Smooth muscle cell (in vitro differentiated cells): ENCODE results near the gene UGP2. TPM values are rescaled to one million over a fixed set of nuclear protein-coding genes. Genes with fewer than 3 reads are reported as not detected.
A peak's percentile ranks its signal among the peaks of the same experiment; 100 is the strongest.

Experiments used
- DNase-seq: peaks from one replicate; lab custom pipeline; 2025; ENCODE audit not compliant: unreplicated experiment; lab: John Stamatoyannopoulos, UW
- H2AFZ ChIP-seq: fragments of 200-600 bp; sonication (generic); 2 replicates; pipeline ENCODE4 v1.6.0; 2016; ENCODE audit warnings: antibody characterized with exemption, low read depth, mild to moderate bottlenecking
- H3F3A ChIP-seq: fragments of 200-600 bp; sonication (generic); 2 replicates; pipeline ENCODE4 v1.6.0; 2017; ENCODE audit warnings: antibody characterized with exemption, low read depth
- H3K27ac ChIP-seq: fragments of 200-600 bp; sonication (generic); 2 replicates; pipeline ENCODE4 v1.5.1; 2016; ENCODE audit warnings: low read depth, mild to moderate bottlenecking
- H3K27me3 ChIP-seq: fragments of 200-600 bp; sonication (generic); 2 replicates; pipeline ENCODE4 v1.6.1; 2016; ENCODE audit warnings: low read depth, mild to moderate bottlenecking
- H3K36me3 ChIP-seq: fragments of 200-600 bp; sonication (generic); 2 replicates; pipeline ENCODE4 v1.5.1; 2016; ENCODE audit warnings: low read depth
- H3K4me1 ChIP-seq: fragments of 200-600 bp; sonication (generic); 2 replicates; pipeline ENCODE4 v1.5.1; 2016; ENCODE audit warnings: low read depth
- H3K4me2 ChIP-seq: fragments of 200-600 bp; sonication (generic); 2 replicates; pipeline ENCODE4 v1.6.0; 2016; ENCODE audit warnings: mild to moderate bottlenecking
- H3K4me3 ChIP-seq: fragments of 200-600 bp; sonication (generic); 2 replicates; pipeline ENCODE4 v1.5.1; 2016; ENCODE audit warnings: mild to moderate bottlenecking
- H3K79me2 ChIP-seq: fragments of 200-600 bp; sonication (generic); 2 replicates; pipeline ENCODE4 v1.6.0; 2016; ENCODE audit warnings: low read depth, mild to moderate bottlenecking
- H3K9ac ChIP-seq: fragments of 200-600 bp; sonication (generic); 2 replicates; pipeline ENCODE4 v1.6.0; 2016; ENCODE audit warnings: low read depth
- H3K9me3 ChIP-seq: fragments of 200-600 bp; sonication (generic); replicated peaks from 2 replicates; pipeline ENCODE4 v1.5.1; 2016; ENCODE audit warnings: low read depth
- H4K20me1 ChIP-seq: fragments of 200-600 bp; sonication (generic); 2 replicates; pipeline ENCODE4 v1.6.0; 2016; ENCODE audit warnings: low read depth
- WGBS: methylation state at CpG from one replicate; pipeline ENCODE4 v1.1.7; 2016; ENCODE audit warnings: low lambda C conversion rate; 5-methylcytosine and 5-hydroxymethylcytosine counted together
- polyA plus RNA-seq: library from polyadenylated mRNA; unstranded; fragments of >200 nt; fragmentation: Nextera tagmentation; extraction: Ambion mirVana; gene quantifications from 2 replicates; pipeline ENCODE4 v1.2.1, GENCODE V29; 2016
- total RNA-seq: library from RNA; depleted of rRNA; stranded (reverse); fragments of >200 nt; gene quantifications from 2 replicates; pipeline ENCODE4 v1.2.3, GENCODE V29; 2014
- TF ChIP-seq, protein P1 (sequence below): fragments of 200-600 bp; sonication (generic); IDR thresholded peaks from 2 replicates; pipeline ENCODE4 v1.5.1; 2017; ENCODE audit warnings: borderline replicate concordance, mild to moderate bottlenecking, antibody characterized with exemption; ENCODE audit not compliant: insufficient read depth, poor library complexity, severe bottlenecking

UGP2 gene
- total and polyA plus RNA-seq, 2 experiments from 2014 or later: 171 to 238 TPM

DNA sequence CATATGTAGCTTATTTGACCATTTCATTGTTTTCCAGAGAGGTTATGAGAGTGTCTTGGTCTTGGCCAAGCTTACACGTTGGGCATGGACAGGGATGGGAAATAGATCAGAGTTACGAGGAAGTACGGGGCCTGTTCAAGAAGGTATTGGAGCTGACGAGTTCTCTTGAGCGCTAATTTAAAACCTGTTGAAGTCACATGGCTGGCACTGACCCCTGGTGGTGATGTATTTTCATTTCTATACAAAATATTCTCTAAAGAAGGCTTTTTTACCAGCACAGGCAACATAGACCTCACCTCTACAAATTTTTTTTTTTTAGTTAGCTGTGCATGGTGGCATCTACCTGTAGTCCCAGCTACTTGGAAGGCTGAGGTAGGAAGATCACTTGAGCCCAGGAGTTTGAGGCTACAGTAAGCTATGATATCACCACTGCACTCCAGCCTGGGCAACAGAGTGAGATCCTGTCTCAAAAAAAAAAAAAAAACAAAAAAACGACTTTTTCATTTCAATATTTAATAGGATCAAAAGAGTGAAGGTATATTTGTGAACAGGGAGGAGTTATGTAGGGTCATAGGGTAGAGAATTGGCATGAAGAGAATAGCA lies 19.6 kb downstream of the UGP2 start:
- no peak for DNase-seq
- 62% methylated on average over 6 of the region's 6 CpGs for WGBS

DNA sequence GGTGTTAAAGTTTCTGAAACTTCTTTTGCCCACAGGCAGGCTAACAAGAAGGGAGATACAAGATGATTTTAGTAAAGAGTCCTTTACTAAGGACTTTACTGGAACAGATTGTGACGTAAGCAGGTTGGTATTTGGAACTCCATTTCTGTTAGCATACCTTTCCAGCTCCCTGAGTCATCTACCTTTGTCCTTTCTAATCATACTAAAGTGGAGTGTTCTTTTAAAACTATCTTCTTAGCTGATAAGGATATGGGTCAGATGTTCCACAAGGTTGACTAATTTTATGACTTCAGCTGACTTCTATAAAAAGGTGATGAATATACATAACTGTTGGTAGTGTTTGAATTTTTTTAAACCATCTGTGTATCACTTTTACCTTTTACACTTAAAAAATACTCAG lies 21.1 kb downstream of the UGP2 start:
- Histone ChIP-seq H3K79me2 (peaks cover 77% of the 10 kb centered on the region), H3K27ac (peak overlapping the region; percentile 76), H3K4me2 (no peak overlapping the region), H3F3A (peaks cover 14% of the 10 kb centered on the region), H2AFZ (no peak overlapping the region), H3K9ac (peak overlapping the region; percentile 11), H3K4me1 (no peaks in the 10 kb centered on the region), H3K27me3 (no peaks in the 10 kb centered on the region), H4K20me1 (peaks cover 80% of the 10 kb centered on the region), H3K36me3 (peaks cover 40% of the 10 kb centered on the region), H3K9me3 (no peaks in the 10 kb centered on the region), H3K4me3 (no peak overlapping the region)
- no peak for DNase-seq
- TF ChIP-seq, protein P1, sequence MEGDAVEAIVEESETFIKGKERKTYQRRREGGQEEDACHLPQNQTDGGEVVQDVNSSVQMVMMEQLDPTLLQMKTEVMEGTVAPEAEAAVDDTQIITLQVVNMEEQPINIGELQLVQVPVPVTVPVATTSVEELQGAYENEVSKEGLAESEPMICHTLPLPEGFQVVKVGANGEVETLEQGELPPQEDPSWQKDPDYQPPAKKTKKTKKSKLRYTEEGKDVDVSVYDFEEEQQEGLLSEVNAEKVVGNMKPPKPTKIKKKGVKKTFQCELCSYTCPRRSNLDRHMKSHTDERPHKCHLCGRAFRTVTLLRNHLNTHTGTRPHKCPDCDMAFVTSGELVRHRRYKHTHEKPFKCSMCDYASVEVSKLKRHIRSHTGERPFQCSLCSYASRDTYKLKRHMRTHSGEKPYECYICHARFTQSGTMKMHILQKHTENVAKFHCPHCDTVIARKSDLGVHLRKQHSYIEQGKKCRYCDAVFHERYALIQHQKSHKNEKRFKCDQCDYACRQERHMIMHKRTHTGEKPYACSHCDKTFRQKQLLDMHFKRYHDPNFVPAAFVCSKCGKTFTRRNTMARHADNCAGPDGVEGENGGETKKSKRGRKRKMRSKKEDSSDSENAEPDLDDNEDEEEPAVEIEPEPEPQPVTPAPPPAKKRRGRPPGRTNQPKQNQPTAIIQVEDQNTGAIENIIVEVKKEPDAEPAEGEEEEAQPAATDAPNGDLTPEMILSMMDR: no peak
- 58% methylated on average over 1 of the region's 1 CpG for WGBS

More for the DNA sequence above, 19.6 kb downstream of the UGP2 start:
- H2AFZ ChIP-seq: no peak overlapping the region
- peaks cover 14% of the 10 kb centered on the region for H3F3A ChIP-seq
- no peak overlapping the region for H3K9ac ChIP-seq
- H3K9me3 ChIP-seq: no peaks in the 10 kb centered on the region
- peaks cover 41% of the 10 kb centered on the region for H3K36me3 ChIP-seq
- H3K4me3 ChIP-seq: no peak overlapping the region
- H3K4me1 ChIP-seq: no peaks in the 10 kb centered on the region
- H4K20me1 ChIP-seq: peaks cover 79% of the 10 kb centered on the region
- no peaks in the 10 kb centered on the region for H3K27me3 ChIP-seq
- peaks cover 78% of the 10 kb centered on the region for H3K79me2 ChIP-seq
- H3K27ac ChIP-seq: no peak overlapping the region
- H3K4me2 ChIP-seq: no peak overlapping the region
- TF ChIP-seq, protein P1: peak; percentile 60

- H3K4me3 ChIP-seq: no peak overlapping the region
- peaks cover 14% of the 10 kb centered on the region for H3F3A ChIP-seq
- no peaks in the 10 kb centered on the region for H3K4me1 ChIP-seq
- H2AFZ ChIP-seq: no peak overlapping the region
- WGBS: 100% methylated on average over 1 of the region's 1 CpG
- H3K4me2 ChIP-seq: no peak overlapping the region
- peaks cover 31% of the 10 kb centered on the region for H3K36me3 ChIP-seq
- TF ChIP-seq, protein P1: no peak
- H3K27ac ChIP-seq: peak overlapping the region; percentile 76
- no peak overlapping the region for H3K9ac ChIP-seq
- H3K9me3 ChIP-seq: no peaks in the 10 kb centered on the region
- peaks cover 81% of the 10 kb centered on the region for H4K20me1 ChIP-seq
- H3K79me2 ChIP-seq: peaks cover 78% of the 10 kb centered on the region
- no peaks in the 10 kb centered on the region for H3K27me3 ChIP-seq
- no peak for DNase-seq
These were observed 22.0 kb downstream of the UGP2 start for GRCh38 chr2:63863707-63864106.
